Motor neuron (in vitro differentiated cells): Measurements from ENCODE around the gene GSTM4. TPM values are rescaled to one million over a fixed set of nuclear protein-coding genes. Genes with fewer than 3 reads are reported as not detected.

Source experiments
- ATAC-seq, 8 experiments: fragments of 200-7000 bp; cut with Tn5 transposase; replicated peaks in 6 of 8; 2 replicates each; pipeline ENCODE4 v1.8.0; 2021; ENCODE audit warnings: mild to moderate bottlenecking in 8 of 8, moderate library complexity in 8 of 8
- H3K27ac ChIP-seq, 2 donors: fragments of 250-450 bp; sonication (Bioruptor Pico); 2 replicates each; pipeline ENCODE4 v1.9.0; 2021; ENCODE audit warnings: antibody characterized with exemption in 2 of 2, mild to moderate bottlenecking in 2 of 2, moderate library complexity in 1 of 2
- H3K4me1 ChIP-seq, 2 donors: fragments of 250-450 bp; sonication (Bioruptor Pico); replicated peaks in 1 of 2; 2 replicates each; pipeline ENCODE4 v1.6.1; 2021; ENCODE audit warnings: antibody characterized with exemption in 2 of 2, mild to moderate bottlenecking in 2 of 2, moderate library complexity in 1 of 2
- H3K4me3 ChIP-seq, 5 donors: fragments of 250-450 bp; sonication (Bioruptor Pico); 2 replicates each; pipeline ENCODE4 v1.9.0; 2021; ENCODE audit warnings: antibody characterized with exemption in 5 of 5, mild to moderate bottlenecking in 5 of 5, moderate library complexity in 4 of 5
- WGBS, 10 experiments: fragments of 450-650 bp; shearing (Covaris generic); methylation state at CpG; one replicate each; pipeline ENCODE4 v1.0.0; 2022; 5-methylcytosine and 5-hydroxymethylcytosine counted together
- in situ Hi-C, 9 experiments: fragments of 400-800 bp; cut with MboI; loops; one replicate each; pipeline ENCODE4 v1.15.0; 2021; ENCODE audit warnings: low sequenced_read_pairs in 9 of 9, low pct_unique_long_range_greater_than_20kb in 2 of 9; ENCODE audit not compliant: unreplicated experiment in 9 of 9
- total RNA-seq, 8 experiments: library from RNA; unstranded; fragments of 300-600 nt; gene quantifications; 2 replicates each; pipeline versions ENCODE4 v1.2.3 to v1.2.4, GENCODE V29; 2022

The GSTM4 gene
- total RNA-seq, 8 experiments from 2014 or later = 6.5 to 46.1 (median 9.1) TPM

GRCh38 chr1:109620401-109620791 is 35.5 kb upstream of the GSTM4 start:
- Histone ChIP-seq H3K4me1 (peaks cover 66 to 71% of the 10 kb centered on the region in 2 donors), H3K27ac (peak overlapping the region; percentile 88 to 92), H3K4me3 (peak overlapping the region; percentile 51 to 72 (median 66))
- peak; percentile 11 to 48 (median 38) for ATAC-seq
- in situ Hi-C loops = loop anchor here in 1 of 9 experiments (10.0 kb wide), 1 partner anchor 76 kb away; the partner anchor contains the start of gene GNAI3
- WGBS, 10 experiments = 0 to 6% (median 0%) methylated on average over 1 to 3 of the region's 9 CpGs; no CpG with 5 or more reads in 6 of the 10 experiments

- peak; percentile 57 to 87 (median 82) for ATAC-seq
- Histone ChIP-seq H3K27ac (peak overlapping the region; percentile 88 to 92), H3K4me1 (peaks cover 62 to 72% of the 10 kb centered on the region in 2 donors), H3K4me3 (peak overlapping the region; percentile 51 to 72 (median 66))
- in situ Hi-C loops = loop anchor here in 1 of 9 experiments (10.0 kb wide), 1 partner anchor 76 kb away; the partner anchor contains the start of gene GNAI3
- 0 to 7% (median 6%) methylated on average over 3 to 7 of the region's 18 CpGs; no CpG with 5 or more reads in 7 of the 10 experiments for WGBS, 10 experiments
Observed at GRCh38 chr1:109620841-109621286, 35.0 kb upstream of the GSTM4 start.

- H3K27ac ChIP-seq = peak overlapping the region; percentile 88 to 92
- in situ Hi-C loops = loop anchor here in 1 of 9 experiments (10.0 kb wide), 1 partner anchor 77 kb away; the partner anchor contains the start of gene GNAI3
- H3K4me1 ChIP-seq = peaks cover 55 to 65% of the 10 kb centered on the region in 2 donors
- WGBS, 10 experiments = 5 to 83% (median 60%) methylated on average over 1 to 8 of the region's 13 CpGs; no CpG with 5 or more reads in 3 of the 10 experiments
- peak overlapping the region; percentile 51 to 72 (median 66) for H3K4me3 ChIP-seq
- peak in 2 of 8 experiments; percentile 4 to 6 for ATAC-seq
Observed at GRCh38 chr1:109621379-109622136, 34.3 kb upstream of the GSTM4 start.

- Histone ChIP-seq H3K27ac (no peak overlapping the region), H3K4me1 (peaks cover 48 to 57% of the 10 kb centered on the region in 2 donors), H3K4me3 (peak overlapping the region in 4 of 5 donors; percentile 51 to 72 (median 68))
- in situ Hi-C loops = loop anchor here in 1 of 9 experiments (10.0 kb wide), 1 partner anchor 78 kb away; the partner anchor contains the start of gene GNAI3
- WGBS, 10 experiments = 55 to 98% (median 88%) methylated on average over 1 to 9 of the region's 11 CpGs; no CpG with 5 or more reads in 2 of the 10 experiments
- no peak for ATAC-seq
Observed at GRCh38 chr1:109622137-109622892, 33.6 kb upstream of the GSTM4 start.

GRCh38 chr1:109622895-109623294 is 33.0 kb upstream of the GSTM4 start:
- no peak for ATAC-seq
- Histone ChIP-seq H3K4me3 (no peak overlapping the region), H3K4me1 (peaks cover 45 to 52% of the 10 kb centered on the region in 2 donors), H3K27ac (no peak overlapping the region)
- 33 to 100% (median 92%) methylated on average over 1 to 3 of the region's 3 CpGs; no CpG with 5 or more reads in 4 of the 10 experiments for WGBS, 10 experiments
- in situ Hi-C loops = loop anchor here in 1 of 9 experiments (10.0 kb wide), 1 partner anchor 78 kb away; the partner anchor contains the start of gene GNAI3

GRCh38 chr1:109623601-109624161 is 32.2 kb upstream of the GSTM4 start:
- WGBS, 10 experiments = 33 to 93% (median 75%) methylated on average over 1 to 6 of the region's 11 CpGs; no CpG with 5 or more reads in 5 of the 10 experiments
- in situ Hi-C loops = loop anchor here in 1 of 9 experiments (10.0 kb wide), 1 partner anchor 79 kb away; the partner anchor contains the start of gene GNAI3
- Histone ChIP-seq H3K4me1 (peaks cover 44 to 51% of the 10 kb centered on the region in 2 donors), H3K27ac (peak overlapping the region in 1 of 2 donors; percentile 56), H3K4me3 (no peak overlapping the region)
- peak in 3 of 8 experiments; percentile 2 to 43 (median 3) for ATAC-seq

- WGBS, 10 experiments = 75 to 97% (median 87%) methylated on average over 1 to 11 of the region's 17 CpGs; no CpG with 5 or more reads in 4 of the 10 experiments
- peak in 1 of 8 experiments; percentile 1 for ATAC-seq
- H3K27ac ChIP-seq = peak overlapping the region in 1 of 2 donors; percentile 56
- in situ Hi-C loops = loop anchor here in 4 of 9 experiments (10.0 to 25.0 kb wide), 4 partner anchors 80 to 363 kb away; partner anchors contain the start of genes AHCYL1 (in 2 of the 4), EPS8L3 (in 1 of the 4), GNAI3 (in 1 of the 4) and GSTM3 (in 1 of the 4)
- no peak overlapping the region for H3K4me3 ChIP-seq
- peaks cover 36 to 44% of the 10 kb centered on the region in 2 donors for H3K4me1 ChIP-seq
Observed at GRCh38 chr1:109624201-109625010, 31.5 kb upstream of the GSTM4 start.

GRCh38 chr1:109625176-109625575 is 30.7 kb upstream of the GSTM4 start:
- Histone ChIP-seq H3K4me3 (no peak overlapping the region), H3K4me1 (peaks cover 36 to 43% of the 10 kb centered on the region in 2 donors), H3K27ac (peak overlapping the region in 1 of 2 donors; percentile 19)
- 85 to 100% methylated on average over 1 to 8 of the region's 16 CpGs; no CpG with 5 or more reads in 8 of the 10 experiments for WGBS, 10 experiments
- ATAC-seq = no peak
- in situ Hi-C loops = loop anchor here in 4 of 9 experiments (10.0 to 25.0 kb wide), 4 partner anchors 80 to 362 kb away; partner anchors contain the start of genes AHCYL1 (in 2 of the 4), EPS8L3 (in 1 of the 4), GNAI3 (in 1 of the 4) and GSTM3 (in 1 of the 4)

- 81 to 100% (median 86%) methylated on average over 3 to 16 of the region's 32 CpGs; no CpG with 5 or more reads in 4 of the 10 experiments for WGBS, 10 experiments
- no peak overlapping the region for H3K27ac ChIP-seq
- in situ Hi-C loops = loop anchor here in 4 of 9 experiments (10.0 to 25.0 kb wide), 4 partner anchors 81 to 361 kb away; partner anchors contain the start of genes AHCYL1 (in 2 of the 4), EPS8L3 (in 1 of the 4), GNAI3 (in 1 of the 4) and GSTM3 (in 1 of the 4)
Observed at GRCh38 chr1:109625601-109626560, 30.0 kb upstream of the GSTM4 start.

GRCh38 chr1:109626682-109627408 is 29.1 kb upstream of the GSTM4 start:
- H3K4me3 ChIP-seq = no peak overlapping the region
- H3K27ac ChIP-seq = no peak overlapping the region
- 90 to 100% (median 96%) methylated on average over 1 to 4 of the region's 21 CpGs; no CpG with 5 or more reads in 5 of the 10 experiments for WGBS, 10 experiments
- in situ Hi-C loops = loop anchor here in 4 of 9 experiments (10.0 to 25.0 kb wide), 4 partner anchors 82 to 360 kb away; partner anchors contain the start of genes AHCYL1 (in 2 of the 4), EPS8L3 (in 1 of the 4), GNAI3 (in 1 of the 4) and GSTM3 (in 1 of the 4)
- no peak for ATAC-seq
- H3K4me1 ChIP-seq = peaks cover 32 to 38% of the 10 kb centered on the region in 2 donors

More at GRCh38 chr1:109625601-109626560, 30.0 kb upstream of the GSTM4 start:
- peaks cover 36 to 43% of the 10 kb centered on the region in 2 donors for H3K4me1 ChIP-seq
- no peak overlapping the region for H3K4me3 ChIP-seq
- ATAC-seq = no peak
